ENCODE results near the gene C1QTNF9.

- no peak for TF ChIP-seq EP300 (IDR thresholded peaks at IDR 0.05)
- TF ChIP-seq CTCF (IDR thresholded peaks at IDR 0.05) = no peak
- TF ChIP-seq POLR2A (IDR thresholded peaks at IDR 0.05) = no peak
Measured at GRCh38 chr13:24286624-24287023, 22.8 kb upstream of the C1QTNF9 start.
